Measurements from ENCODE around the gene PRL. TPM values are rescaled to one million over a fixed set of nuclear protein-coding genes. Genes with fewer than 3 reads are reported as not detected.

PRL gene
- total RNA-seq, 4 donors from 2014 or later = not detected

DNA sequence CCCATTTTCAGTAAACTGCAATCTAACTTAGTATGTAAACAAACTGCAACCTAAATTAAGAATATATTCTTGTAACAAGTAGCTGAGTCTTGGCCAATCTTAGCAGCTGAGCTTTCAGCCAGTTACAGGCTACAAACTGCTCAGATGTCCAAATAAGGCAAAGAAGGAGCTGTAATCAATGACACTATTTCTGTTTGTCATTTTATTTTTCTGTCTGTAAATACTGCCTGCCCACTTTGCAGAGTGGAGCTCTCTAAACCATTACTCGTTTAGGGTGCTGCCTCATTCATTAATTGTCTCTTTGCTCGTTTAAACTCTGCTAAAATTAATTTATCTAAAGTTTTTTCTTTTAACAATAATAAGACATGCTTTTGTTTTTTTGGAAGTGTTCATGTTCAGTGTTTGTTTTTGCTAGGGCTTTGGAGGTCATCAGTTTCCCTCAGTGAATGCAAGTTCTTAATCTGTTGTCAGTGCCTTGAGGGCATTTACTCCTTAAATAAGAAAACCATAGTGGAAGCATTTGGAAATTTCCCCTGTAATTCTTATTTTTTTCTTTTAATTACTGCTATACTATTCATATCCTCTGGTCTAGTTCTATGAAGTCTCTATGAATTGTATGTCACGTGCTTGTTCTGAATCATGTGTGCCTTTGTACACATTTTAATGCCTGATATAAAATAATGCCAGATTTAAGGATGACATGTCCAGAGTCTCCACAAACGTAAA is 3.6 kb upstream of the PRL start:
- Histone ChIP-seq H3K4me3 (no peak overlapping the region), H3K27ac (no peak overlapping the region), H3K36me3 (no peaks in the 10 kb centered on the region), H3K9me3 (no peaks in the 10 kb centered on the region), H3K27me3 (no peaks in the 10 kb centered on the region), H3K4me1 (no peaks in the 10 kb centered on the region)
- no peak for TF ChIP-seq POLR2AphosphoS5 (IDR thresholded peaks at IDR 0.05)
- no peak for TF ChIP-seq POLR2A (IDR thresholded peaks at IDR 0.05)
- TF ChIP-seq, protein P1, sequence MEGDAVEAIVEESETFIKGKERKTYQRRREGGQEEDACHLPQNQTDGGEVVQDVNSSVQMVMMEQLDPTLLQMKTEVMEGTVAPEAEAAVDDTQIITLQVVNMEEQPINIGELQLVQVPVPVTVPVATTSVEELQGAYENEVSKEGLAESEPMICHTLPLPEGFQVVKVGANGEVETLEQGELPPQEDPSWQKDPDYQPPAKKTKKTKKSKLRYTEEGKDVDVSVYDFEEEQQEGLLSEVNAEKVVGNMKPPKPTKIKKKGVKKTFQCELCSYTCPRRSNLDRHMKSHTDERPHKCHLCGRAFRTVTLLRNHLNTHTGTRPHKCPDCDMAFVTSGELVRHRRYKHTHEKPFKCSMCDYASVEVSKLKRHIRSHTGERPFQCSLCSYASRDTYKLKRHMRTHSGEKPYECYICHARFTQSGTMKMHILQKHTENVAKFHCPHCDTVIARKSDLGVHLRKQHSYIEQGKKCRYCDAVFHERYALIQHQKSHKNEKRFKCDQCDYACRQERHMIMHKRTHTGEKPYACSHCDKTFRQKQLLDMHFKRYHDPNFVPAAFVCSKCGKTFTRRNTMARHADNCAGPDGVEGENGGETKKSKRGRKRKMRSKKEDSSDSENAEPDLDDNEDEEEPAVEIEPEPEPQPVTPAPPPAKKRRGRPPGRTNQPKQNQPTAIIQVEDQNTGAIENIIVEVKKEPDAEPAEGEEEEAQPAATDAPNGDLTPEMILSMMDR (IDR thresholded peaks at IDR 0.05) = no peak
- no peak for TF ChIP-seq EP300 (IDR thresholded peaks at IDR 0.05)
- 65 to 87% methylated on average over 4 of the region's 4 CpGs for WGBS, 2 donors (ENCODE audit: low coverage in 1 of 2)
- no peak for ATAC-seq

DNA sequence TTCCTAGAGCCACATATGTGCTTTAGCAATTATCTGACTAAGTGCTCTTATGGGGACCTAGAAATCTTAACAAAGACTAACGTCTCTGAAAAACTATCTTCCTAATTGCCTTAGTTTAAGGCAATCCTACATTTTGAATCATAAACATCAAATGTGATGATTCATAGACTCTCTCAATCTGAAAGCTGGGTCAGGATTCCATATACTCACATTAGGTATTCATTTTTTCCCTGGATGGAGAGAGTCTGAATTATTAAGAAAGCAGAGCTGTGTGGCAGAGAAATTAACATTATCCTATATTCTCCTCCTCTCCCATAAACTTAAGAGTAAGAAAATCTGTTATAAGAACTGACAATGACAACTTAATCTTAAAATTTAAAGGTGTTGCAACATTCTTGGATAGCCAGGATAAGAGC is 1.6 kb upstream of the PRL start:
- H3K9me3 ChIP-seq = no peaks in the 10 kb centered on the region
- no peak for ATAC-seq
- H3K27me3 ChIP-seq = no peaks in the 10 kb centered on the region
- no peak overlapping the region for H3K4me3 ChIP-seq
- peaks cover 0 to 9% (median 0%) of the 10 kb centered on the region in 3 donors for H3K4me1 ChIP-seq
- no peaks in the 10 kb centered on the region for H3K36me3 ChIP-seq
- no peak for TF ChIP-seq POLR2AphosphoS5 (IDR thresholded peaks at IDR 0.05)
- WGBS, 2 donors (ENCODE audit: low coverage in 1 of 2) = 29 to 88% methylated on average over 1 of the region's 1 CpG
- no peak overlapping the region for H3K27ac ChIP-seq

DNA sequence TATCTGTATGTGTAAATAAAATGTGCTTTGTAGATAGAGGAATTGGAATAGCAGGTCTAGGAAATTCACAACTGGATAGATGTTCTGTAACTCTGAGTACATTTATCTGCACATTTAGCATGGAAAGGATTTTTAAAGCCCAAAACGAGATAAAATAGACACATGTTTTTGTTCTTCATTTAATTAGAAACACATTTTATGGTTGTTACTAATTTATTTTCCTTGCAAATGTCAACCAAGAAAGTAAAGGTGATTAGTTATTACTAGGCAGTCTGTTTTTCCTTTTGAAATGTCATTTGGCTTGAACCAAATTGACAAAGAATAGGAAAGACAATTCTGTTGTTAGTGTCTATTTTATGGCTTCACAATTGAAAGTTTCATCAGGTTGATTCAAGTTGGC is 769 bp downstream of the PRL start:
- Histone ChIP-seq H3K4me3 (no peak overlapping the region), H3K4me1 (peaks cover 0 to 9% (median 0%) of the 10 kb centered on the region in 3 donors), H3K27me3 (no peaks in the 10 kb centered on the region), H3K9me3 (no peaks in the 10 kb centered on the region), H3K27ac (no peak overlapping the region), H3K36me3 (no peaks in the 10 kb centered on the region)
- 30 to 63% methylated on average over 1 of the region's 1 CpG for WGBS, 2 donors (ENCODE audit: low coverage in 1 of 2)
- TF ChIP-seq POLR2A (IDR thresholded peaks at IDR 0.05) = no peak
- TF ChIP-seq EP300 (IDR thresholded peaks at IDR 0.05) = no peak
- TF ChIP-seq, protein P1 (IDR thresholded peaks at IDR 0.05) = no peak
- TF ChIP-seq POLR2AphosphoS5 (IDR thresholded peaks at IDR 0.05) = no peak
- no peak for ATAC-seq

DNA sequence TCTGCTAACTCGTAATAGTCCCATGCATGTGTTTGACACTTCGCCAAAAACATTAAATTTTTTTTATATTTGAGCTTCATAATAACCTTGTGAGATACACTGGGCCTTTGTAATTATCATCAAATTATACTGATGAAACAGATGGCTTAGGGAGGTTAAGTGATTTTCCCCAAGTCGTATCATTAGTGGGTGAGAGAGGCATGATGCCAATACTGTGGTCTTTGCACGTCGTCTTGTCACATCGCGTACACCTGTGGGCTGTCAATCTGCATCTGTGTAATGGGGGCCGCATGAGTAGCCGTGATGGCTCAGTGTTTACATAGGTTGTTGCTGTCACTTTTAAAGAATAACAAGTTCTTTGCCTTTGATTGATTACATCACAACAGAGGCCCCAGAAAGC is 1.7 kb downstream of the PRL start:
- 73 to 74% methylated on average over 9 of the region's 9 CpGs for WGBS, 2 donors (ENCODE audit: low coverage in 1 of 2)
- Histone ChIP-seq H3K27me3 (no peaks in the 10 kb centered on the region), H3K9me3 (no peaks in the 10 kb centered on the region), H3K4me3 (no peak overlapping the region), H3K36me3 (no peaks in the 10 kb centered on the region), H3K4me1 (peaks cover 0 to 9% (median 0%) of the 10 kb centered on the region in 3 donors), H3K27ac (no peak overlapping the region)
- ATAC-seq = no peak
- TF ChIP-seq EP300 (IDR thresholded peaks at IDR 0.05) (no peak), POLR2A (IDR thresholded peaks at IDR 0.05) (no peak), POLR2AphosphoS5 (IDR thresholded peaks at IDR 0.05) (no peak)
- TF ChIP-seq, protein P1 (IDR thresholded peaks at IDR 0.05) = no peak

DNA sequence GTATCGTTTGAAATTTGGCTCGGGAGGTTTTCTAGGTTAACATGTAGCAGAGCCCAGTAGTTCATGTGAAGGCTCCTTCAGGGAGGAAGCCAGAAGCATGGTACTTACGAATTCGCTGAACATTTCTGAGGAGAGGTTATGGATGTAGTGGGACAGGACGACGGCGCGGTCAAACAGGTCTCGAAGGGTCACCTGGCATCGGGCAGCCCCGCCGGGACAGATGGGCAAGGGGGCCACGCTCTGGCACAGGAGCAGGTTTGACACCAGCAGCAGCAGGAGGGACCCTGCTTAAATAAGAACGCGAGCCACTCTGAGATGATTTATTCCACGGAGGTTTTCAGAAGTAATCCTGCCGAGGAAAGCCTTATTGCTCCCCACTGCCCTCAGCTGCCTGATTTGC is 2.5 kb downstream of the PRL start:
- Histone ChIP-seq H3K36me3 (no peaks in the 10 kb centered on the region), H3K27me3 (no peaks in the 10 kb centered on the region), H3K27ac (no peak overlapping the region), H3K4me1 (peaks cover 0 to 9% (median 0%) of the 10 kb centered on the region in 3 donors), H3K9me3 (no peaks in the 10 kb centered on the region), H3K4me3 (no peak overlapping the region)
- ATAC-seq = no peak
- TF ChIP-seq EP300 (IDR thresholded peaks at IDR 0.05) (no peak), POLR2AphosphoS5 (IDR thresholded peaks at IDR 0.05) (no peak), POLR2A (IDR thresholded peaks at IDR 0.05) (no peak)
- TF ChIP-seq, protein P1 (IDR thresholded peaks at IDR 0.05) = no peak
- 62 to 70% methylated on average over 6 to 11 of the region's 17 CpGs for WGBS, 2 donors (ENCODE audit: low coverage in 1 of 2)
